NCI-H748 treated with DMSO at 0.1 percent for 48 hours (cell line): ENCODE results near the gene ESR1.

Source experiments
- DNase-seq: peaks from one replicate; lab custom pipeline; 2025; lab: John Stamatoyannopoulos, UW

ESR1 gene

DNA sequence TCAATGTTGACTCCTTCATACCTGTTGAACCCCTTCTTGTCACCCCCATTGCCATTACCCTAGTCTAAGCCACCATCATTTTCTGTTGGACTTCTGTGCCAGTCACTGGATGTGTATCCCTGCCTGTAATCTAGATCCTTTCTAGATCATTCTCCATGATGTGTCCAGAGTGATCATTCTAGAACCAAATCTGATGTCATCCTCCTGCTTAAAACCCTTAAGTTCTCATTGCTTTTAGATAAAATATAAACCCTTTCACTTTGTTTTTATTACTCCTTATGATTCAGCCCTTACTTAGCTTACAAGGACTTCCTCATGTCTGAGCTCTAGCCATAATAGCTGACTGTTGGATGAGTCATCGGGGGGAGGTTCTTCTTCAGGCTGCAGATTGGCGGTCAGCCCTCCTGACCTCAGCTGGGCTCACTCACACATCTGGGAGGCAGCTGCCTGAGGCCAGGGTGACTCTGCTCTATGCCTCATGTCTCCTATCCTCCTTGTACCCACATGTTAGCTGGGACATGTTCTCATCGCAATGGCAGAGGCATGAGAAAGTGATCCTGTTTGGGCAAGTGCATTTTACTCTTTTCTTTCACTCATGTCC lies 287.6 kb downstream of the ESR1 start:
- no peak for DNase-seq

DNA sequence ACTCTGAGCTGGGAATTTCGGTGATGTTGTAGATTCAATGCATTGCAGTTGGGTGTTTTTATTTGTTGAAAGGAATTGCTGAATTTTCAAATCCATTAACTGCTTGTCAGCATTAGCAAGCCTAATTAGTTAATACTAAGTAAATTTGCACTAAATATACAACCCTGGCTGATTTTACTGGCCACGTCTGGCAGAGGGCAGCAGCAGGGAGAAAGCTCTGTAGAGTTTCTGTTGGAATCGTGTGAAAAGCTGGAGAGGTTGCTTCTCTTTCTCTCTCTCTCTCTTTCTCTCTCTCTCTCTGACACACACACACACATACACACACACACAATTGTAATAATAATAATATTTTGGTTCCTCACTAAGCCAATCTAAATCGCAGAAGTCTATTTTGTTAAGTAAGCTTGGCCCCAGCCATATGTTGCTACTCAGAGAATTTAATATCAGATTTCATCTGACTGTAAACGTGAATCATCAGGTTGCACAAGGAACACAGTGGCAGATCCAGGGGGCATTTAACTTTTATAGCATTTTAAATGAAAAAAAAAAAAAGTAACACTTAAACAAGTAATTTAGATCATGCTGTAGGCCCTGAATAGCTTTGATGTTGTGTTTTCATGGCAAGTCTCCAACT lies 289.5 kb downstream of the ESR1 start:
- no peak for DNase-seq

DNA sequence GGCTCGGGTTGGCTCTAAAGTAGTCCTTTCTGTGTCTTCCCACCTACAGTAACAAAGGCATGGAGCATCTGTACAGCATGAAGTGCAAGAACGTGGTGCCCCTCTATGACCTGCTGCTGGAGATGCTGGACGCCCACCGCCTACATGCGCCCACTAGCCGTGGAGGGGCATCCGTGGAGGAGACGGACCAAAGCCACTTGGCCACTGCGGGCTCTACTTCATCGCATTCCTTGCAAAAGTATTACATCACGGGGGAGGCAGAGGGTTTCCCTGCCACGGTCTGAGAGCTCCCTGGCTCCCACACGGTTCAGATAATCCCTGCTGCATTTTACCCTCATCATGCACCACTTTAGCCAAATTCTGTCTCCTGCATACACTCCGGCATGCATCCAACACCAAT lies 291.2 kb downstream of the ESR1 start:
- no peak for DNase-seq

DNA sequence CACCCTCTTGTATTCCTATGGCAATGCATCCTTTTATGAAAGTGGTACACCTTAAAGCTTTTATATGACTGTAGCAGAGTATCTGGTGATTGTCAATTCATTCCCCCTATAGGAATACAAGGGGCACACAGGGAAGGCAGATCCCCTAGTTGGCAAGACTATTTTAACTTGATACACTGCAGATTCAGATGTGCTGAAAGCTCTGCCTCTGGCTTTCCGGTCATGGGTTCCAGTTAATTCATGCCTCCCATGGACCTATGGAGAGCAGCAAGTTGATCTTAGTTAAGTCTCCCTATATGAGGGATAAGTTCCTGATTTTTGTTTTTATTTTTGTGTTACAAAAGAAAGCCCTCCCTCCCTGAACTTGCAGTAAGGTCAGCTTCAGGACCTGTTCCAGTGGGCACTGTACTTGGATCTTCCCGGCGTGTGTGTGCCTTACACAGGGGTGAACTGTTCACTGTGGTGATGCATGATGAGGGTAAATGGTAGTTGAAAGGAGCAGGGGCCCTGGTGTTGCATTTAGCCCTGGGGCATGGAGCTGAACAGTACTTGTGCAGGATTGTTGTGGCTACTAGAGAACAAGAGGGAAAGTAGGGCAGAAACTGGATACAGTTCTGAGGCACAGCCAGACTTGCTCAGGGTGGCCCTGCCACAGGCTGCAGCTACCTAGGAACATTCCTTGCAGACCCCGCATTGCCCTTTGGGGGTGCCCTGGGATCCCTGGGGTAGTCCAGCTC lies 292.1 kb downstream of the ESR1 start:
- DNase-seq: no peak

DNA sequence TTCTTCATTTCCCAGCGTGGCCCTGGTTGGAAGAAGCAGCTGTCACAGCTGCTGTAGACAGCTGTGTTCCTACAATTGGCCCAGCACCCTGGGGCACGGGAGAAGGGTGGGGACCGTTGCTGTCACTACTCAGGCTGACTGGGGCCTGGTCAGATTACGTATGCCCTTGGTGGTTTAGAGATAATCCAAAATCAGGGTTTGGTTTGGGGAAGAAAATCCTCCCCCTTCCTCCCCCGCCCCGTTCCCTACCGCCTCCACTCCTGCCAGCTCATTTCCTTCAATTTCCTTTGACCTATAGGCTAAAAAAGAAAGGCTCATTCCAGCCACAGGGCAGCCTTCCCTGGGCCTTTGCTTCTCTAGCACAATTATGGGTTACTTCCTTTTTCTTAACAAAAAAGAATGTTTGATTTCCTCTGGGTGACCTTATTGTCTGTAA lies 292.7 kb downstream of the ESR1 start:
- no peak for DNase-seq

DNA sequence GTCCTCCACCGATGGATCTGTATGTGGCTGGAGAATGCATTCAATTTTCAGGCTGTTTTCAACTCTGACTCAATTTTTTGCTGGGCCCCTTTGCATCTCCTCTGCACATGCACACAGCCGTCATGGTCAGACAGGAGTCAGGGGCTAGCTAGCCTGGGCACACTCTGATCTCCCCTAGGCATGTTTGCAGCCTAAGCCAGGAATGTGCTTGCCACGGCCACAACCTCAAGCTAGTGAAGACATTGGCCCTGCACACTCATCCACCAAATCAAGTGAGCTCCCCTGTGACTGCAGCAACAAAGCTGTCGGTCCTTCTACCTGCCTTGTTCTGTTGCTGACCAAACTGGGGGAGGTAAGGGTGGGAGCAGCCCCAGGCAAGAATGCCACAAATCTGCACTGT lies 300.5 kb downstream of the ESR1 start:
- DNase-seq: no peak

DNA sequence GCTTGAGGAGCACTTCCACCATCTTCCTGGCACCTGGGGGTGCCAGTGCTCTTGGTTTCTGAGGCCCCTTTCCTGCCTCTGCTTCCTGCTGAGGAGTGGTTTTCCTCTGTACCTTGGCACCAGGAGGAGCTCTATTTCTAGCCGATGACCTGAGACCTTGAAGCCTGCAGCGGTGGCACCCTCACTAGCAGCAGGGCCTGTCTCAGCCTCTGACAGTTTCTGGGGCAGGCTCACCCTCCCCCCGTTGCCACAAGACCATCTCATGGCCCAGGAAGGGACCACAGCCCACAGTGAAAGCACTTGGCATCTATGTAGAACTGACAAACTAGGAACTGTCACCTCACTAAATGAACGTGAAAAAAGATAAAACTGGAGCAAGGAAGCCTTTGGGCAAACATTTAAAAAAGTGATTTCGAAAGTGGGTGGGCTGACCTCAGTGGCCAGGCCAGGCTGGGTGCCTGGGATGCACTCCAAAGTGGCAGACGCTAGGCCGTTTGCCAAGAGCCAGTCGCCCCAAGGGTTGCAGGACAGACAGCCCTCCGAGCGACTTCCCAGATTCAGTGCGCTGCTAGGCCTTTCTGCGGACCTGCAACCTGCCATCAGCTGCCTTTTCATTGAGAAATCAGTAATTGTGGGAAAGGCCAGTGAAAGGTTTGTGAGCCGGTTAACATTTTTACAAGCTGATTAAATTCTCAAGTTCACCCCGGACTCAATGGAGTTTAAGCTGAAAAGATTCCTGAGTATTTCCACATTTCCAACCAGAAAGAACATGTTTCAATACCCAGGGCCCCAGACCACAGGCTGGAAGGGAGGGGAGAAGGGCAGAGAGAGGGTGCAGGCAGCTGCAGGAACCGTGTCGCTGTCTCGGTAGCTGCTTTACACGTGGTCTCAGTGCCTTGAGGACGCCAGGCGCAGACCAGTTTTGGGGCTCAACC lies 303.7 kb downstream of the ESR1 start:
- no peak for DNase-seq

DNA sequence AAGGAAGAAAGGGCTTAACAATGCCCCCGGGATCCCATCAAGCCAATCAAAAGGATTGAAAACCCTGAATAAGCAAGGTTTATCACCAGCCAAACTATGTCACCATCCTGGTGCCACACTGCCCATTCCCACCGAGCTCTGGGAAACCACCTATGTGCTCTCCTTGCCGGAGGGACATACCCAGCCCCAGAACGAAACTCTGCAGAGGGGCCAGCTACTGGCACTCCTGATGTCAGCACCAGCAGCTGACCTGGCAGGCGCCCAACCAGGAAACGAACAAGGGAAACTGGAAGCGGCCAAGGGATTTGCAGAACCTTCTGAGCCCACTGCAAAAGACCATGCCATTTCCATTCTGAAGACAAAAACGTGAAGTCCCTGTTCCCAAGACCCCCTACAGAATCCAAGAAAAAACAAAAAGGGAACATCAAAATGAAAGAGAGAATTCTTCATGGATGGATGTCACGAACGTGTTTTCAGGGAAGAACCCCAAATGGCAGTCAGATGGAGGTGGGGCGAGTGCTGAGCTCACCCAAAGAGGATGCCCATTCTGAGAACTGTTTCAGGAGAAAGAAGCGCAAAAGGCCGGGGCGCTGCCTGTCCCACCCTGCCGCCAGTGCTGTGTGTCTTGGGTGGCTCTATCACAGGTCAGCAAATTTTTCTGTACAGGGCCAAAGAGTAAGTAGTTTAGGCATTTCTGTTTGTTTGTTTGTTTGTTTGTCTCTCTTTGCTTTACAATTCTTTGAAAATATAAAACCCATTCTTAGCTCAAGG lies 305.2 kb downstream of the ESR1 start:
- DNase-seq: no peak

DNA sequence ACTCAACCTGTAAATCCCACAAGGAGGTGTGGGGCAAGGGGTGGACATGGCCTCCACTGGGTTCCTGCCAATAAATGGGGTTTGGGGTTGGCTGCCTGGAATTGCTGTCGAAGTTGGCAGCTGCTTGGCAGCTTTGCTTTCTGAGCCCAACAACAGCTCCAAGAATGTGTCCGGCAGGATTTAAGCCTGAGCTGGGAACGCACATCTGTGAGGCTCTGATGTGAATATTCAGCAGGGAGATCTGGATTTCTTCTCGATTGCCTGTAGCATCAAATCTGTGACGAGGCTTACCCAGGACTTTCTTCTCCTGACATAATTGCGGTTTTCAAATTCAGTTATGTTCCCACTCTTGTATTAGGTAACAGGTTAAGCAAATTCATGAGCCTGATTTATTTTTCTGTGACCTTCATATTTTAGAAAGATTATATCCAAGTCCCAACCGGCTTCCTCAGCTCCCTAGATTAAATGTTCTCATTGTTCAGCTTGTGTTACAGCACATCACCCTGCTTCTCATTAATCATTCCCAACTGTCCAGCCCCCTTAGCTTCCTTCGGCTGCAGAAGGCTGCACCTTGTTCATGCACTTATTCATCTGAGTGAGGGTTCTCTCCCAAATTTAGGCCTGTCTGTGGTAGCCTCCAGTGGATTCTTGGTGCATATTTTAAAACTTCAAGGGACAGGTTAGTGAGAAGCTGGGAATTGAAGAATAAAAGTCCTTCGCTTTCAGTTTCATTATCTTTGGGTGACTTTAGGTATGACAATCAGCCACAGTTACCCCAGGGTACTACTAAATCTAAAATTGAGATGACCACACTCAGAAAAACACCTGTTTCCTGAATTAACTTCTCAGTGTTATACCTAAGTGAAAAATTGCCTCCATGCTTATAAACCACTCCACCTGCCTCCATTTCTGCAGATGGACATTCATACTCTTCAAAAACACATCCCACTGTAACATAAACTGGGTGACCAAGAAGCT lies 310.0 kb downstream of the ESR1 start:
- no peak for DNase-seq

GRCh38 chr6:152118224-152118623 lies 310.7 kb downstream of the ESR1 start:
- no peak for DNase-seq

GRCh38 chr6:152118678-152119077 lies 311.2 kb downstream of the ESR1 start:
- DNase-seq: no peak

GRCh38 chr6:152119831-152120230 lies 312.3 kb downstream of the ESR1 start:
- DNase-seq: no peak

DNA sequence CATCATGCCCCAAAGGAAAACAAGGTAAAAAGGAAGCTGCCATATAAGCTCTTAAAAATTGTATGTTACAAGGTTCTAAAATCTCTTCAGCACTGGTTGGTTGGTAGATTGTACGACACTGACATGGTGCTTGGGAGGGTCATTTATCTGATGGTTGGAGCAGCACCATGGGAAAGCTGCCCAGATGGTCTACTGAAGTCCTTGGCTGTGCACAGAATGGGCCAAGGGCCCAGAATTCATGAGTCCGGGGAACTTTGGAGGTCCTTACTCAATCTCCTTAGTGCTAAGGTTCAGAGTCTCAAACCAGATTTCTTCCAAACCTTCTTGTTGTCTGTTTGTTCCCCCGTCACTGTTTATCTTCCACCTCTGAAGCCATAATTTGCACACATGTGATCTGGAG lies 314.4 kb downstream of the ESR1 start:
- DNase-seq: no peak

- DNase-seq: no peak
These were observed 315.0 kb downstream of the ESR1 start for GRCh38 chr6:152122434-152122833.

DNA sequence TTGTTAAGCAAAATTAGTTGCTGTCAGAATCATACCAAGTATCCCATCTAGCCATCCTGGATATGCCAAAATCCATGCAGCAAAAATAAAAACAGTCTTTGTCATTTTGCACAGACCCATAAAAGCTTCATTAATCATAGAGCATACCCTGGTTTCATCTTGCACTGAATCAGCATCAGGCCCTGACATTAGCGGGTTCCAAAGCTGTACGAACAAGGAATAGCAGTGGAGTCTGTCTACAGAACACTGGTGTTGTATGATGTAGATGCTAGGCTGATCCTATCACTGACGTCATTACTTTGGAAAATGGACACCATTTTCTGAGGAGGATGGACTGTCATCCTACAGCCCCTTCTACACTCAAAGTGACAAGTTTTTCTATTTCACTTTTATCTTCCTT lies 315.6 kb downstream of the ESR1 start:
- DNase-seq: no peak

DNA sequence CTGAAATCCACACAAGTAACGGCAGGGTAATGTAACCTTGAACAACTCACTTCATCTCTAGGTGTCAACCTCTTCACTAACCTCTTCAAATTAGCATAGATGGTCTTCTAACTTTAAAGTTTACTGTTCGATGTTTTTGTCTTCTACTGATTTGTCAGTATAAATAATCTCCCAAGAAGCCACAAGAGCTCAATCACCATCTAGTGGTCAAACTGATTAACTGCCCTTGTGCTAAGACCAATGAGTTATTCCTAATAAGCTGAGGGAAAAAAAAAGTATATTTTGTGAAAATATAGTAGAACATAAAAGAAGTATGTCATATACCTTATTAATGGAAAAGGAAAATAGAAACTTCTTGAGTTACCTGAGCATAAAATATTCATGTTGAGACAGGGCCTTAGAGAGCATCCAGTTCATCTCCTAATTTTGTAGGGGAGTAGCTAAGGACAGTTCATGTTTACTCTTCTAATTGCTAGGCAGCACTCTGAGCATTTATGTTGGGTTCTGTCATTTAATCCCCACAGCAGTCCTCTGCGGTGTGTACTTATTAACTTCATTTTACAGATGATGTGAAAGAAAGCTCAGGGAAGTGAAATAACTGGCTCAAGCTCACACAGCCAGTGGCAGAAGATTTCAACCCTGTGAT lies 317.1 kb downstream of the ESR1 start:
- DNase-seq: peak; percentile 66

DNA sequence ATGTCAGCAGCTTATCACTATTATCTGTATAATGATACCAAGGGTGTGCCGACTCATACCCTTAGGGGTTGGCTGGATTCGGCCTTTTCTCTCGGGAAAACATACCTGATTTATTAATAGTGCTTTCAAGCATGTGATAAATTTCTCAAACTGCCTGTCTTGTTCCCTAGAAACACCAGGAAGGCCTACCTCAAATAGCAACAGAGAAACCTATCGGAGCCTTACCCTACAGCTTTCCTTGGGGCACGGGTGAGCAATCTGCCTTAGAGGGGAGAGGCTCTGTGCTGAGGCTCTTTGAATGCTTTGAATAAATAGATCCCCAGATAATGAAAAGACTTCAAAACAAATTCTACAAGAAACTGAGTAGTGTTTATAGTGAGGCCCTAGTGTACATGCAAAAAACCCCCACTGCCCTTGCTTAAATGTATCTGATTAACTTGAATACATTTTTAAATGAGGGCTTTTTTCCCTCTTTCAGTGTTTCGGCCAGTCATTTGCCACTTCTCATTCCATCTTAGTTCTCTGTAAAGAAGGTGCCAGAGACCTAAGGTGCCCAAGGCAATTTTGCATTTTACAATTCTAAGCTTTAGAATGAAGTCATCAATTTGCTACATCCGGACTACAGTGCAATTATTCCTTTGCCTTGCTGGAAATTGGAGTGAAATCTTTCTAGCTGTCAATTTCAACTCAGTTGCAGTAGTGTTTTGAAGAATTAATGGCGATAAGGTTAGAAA lies 320.1 kb downstream of the ESR1 start:
- no peak for DNase-seq

DNA sequence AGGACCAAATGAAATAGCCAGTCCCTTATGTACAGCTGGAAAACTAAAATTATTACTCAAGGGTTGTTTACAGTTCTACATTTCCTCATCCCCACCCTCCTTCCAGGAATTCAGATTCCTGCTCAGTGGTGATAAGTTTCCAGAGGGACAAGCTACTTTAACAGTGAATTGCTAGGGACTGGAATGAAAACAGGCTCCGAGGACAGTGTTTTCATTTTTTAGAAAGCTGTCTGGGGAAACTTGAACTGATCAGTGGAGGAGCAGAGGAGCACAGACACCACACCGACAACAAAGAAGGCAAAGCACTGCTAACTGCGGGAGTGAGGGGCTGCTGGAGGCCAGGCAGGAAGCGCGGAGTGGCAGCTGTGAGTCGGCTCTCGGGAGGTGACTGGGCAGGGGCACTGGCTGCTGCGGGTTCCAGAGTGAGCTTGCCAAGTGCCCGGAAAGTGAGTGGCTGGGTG lies 322.2 kb downstream of the ESR1 start:
- no peak for DNase-seq

- DNase-seq: no peak
These were observed 323.0 kb downstream of the ESR1 start for GRCh38 chr6:152130441-152130840.
